HG02623 (cell line): ENCODE data around the gene NCCRP1.
"Not testable (repeated sequence)": the region's sequence is repeated elsewhere in the genome, so short reads cannot be mapped to it uniquely, and the experiment has no call there.

Source experiments
- ATAC-seq: cut with Tn5 transposase; IDR thresholded peaks from one replicate; pipeline ENCODE4 v1.9.1; 2021; ENCODE audit warnings: moderate library complexity; ENCODE audit not compliant: unreplicated experiment

NCCRP1 gene

GRCh38 chr19:39207293-39207836 lies 10.6 kb downstream of the NCCRP1 start:
- no peak for ATAC-seq

- no peak for ATAC-seq
These were observed 11.5 kb downstream of the NCCRP1 start for GRCh38 chr19:39208175-39208795.

DNA sequence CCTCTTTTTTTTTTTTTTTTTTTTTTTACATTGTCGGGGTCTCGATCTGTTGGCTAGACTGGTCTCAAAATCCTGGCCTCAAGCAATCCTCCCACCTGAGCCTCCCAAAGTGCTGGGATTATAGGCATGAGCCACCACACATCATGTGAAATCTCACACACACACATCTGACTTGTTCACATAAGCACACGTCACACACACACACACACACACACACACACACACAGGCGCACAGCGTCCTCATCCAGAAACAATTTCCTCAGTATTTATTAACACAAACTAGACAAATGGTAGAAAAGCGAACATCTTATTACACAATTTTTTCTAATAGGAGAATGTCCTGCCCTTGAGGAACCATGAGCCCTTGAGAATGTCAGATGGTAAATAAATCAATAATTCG lies 12.4 kb downstream of the NCCRP1 start:
- ATAC-seq = no peak

- no peak for ATAC-seq
These were observed 15.1 kb downstream of the NCCRP1 start for GRCh38 chr19:39211731-39212374.

GRCh38 chr19:39212375-39212742 lies 15.6 kb downstream of the NCCRP1 start:
- ATAC-seq = no peak

- not testable (repeated sequence) for ATAC-seq
These were observed 18.6 kb downstream of the NCCRP1 start for GRCh38 chr19:39215323-39215722.

GRCh38 chr19:39217094-39217493 lies 20.3 kb downstream of the NCCRP1 start:
- ATAC-seq = no peak

DNA sequence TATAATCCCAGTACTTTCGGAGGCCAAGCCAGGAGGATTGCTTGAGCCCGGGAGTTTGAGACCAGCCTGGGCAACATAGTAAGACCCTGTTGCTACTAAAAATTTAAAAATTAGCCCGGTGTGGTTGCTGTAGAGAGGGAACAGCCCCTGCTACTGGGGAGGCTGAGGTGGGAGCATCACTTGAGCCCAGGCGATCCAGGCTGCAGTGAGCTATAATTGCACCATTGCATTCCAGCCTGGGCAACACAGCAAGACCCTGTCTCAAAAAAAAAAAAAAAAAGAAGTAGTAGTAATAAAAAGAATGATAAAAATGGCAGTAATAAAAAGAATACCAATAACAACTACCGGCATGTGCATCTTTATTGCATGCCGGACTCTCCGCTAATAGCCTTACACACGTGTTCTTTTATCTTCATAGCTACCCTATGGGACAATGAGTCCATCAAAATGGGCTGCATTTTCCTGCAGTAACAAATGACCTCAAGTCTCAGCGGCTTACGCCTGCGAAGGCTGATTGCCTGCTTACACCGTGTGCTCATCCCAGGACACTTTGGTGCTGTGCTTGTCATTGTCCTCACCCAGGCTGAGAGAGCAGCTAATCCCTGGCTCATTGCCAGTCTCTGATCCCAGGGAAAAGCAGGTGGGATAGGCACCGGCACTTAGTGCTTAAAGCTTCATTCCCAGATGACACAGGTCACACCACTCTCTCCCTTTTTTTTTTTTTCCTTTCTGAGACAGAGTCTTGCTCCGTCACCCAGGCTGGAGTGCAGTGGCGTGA lies 21.7 kb downstream of the NCCRP1 start:
- no peak for ATAC-seq

- ATAC-seq = not testable (repeated sequence)
These were observed 22.3 kb downstream of the NCCRP1 start for GRCh38 chr19:39219108-39219507.

DNA sequence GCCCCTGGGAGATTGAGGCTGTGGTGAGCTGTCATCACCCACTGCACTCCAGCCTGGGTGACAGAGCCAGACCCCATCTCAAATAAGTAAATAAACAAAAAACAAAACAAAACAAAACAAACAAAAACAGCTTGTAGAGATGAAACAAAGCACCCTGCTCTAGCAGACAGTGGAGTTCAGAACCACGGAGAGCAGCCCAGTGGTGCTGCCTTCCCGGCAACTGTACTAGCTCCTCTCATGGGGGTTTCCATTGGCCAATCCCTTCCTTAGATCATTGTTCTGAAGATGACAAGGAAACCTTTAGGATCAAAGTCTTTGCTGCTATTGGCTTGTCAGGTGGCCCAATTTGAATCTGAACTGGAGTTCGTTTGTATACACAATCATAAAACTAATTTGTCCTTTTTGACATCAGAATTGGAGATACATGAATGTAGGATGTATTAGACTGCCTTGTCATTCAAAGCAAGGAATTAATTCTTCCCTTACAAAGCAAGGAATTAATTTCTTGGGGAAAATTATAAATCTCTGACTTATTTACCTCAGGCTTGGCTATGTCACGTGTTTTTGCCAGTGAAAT lies 27.0 kb downstream of the NCCRP1 start:
- ATAC-seq = no peak

GRCh38 chr19:39224910-39225309 lies 28.1 kb downstream of the NCCRP1 start:
- no peak for ATAC-seq

- ATAC-seq = no peak
These were observed 33.5 kb downstream of the NCCRP1 start for GRCh38 chr19:39230096-39230764.

- no peak for ATAC-seq
These were observed 35.9 kb downstream of the NCCRP1 start for GRCh38 chr19:39232708-39233107.

- ATAC-seq = no peak
These were observed 39.8 kb downstream of the NCCRP1 start for GRCh38 chr19:39236527-39236926.

GRCh38 chr19:39237200-39238184 lies 40.7 kb downstream of the NCCRP1 start:
- no peak for ATAC-seq

- no peak for ATAC-seq
These were observed 41.4 kb downstream of the NCCRP1 start for GRCh38 chr19:39238209-39238608.

DNA sequence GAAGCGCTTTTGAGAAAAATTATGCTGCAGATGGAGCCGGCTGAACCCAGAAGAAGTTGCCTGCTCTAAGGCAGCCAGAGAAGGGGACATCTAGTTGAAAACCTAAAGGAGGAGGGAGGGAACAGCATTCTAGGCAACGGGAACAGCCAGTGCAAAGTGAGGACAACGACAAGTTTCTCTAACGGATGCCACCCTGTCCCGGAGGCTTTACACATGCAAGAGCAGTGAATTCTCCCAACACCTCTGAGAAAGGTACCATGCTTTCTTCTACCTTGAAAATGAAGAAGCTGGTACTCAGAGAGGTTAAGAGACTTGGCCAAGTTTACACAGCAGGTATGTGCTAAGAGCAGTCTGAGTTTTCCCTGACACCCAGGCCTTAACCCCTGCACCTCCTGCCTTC lies 42.2 kb downstream of the NCCRP1 start:
- ATAC-seq = no peak

- ATAC-seq = no peak
These were observed 43.7 kb downstream of the NCCRP1 start for GRCh38 chr19:39240421-39240820.

DNA sequence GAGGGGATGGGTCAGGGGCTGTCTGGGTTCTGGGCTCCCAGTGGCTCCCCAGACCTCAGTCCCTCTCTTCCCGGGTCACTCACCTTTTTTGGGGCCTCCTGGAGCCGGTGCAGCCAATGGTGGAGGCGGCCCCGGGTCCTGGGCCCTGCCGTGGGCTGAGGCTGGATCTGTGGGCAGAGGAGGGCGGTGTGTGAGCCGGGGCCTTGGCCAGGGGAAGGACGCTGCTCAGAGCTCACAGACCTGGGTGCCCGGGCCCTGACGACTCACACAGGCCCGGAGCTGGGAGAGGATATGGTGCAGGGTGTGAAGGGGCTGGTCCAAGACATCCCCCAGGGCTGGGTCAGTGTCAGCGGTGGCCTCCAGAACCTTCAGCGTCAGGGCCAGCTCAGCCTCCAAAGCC lies 47.0 kb downstream of the NCCRP1 start:
- not testable (repeated sequence) for ATAC-seq
